WI38 (cell line): ENCODE data around the gene ZMYND8.

Source experiments
- H3K4me3 ChIP-seq: 2 replicates; pipeline ENCODE4 v1.5.1; 2011; ENCODE audit warnings: low read depth, mild to moderate bottlenecking, control low read depth, low read length
- CTCF ChIP-seq: IDR thresholded peaks from 2 replicates; pipeline ENCODE4 v1.5.1; 2012; ENCODE audit warnings: low read depth, mild to moderate bottlenecking, control low read depth, low read length

ZMYND8 gene

GRCh38 chr20:47325242-47325641 lies 31.3 kb downstream of the ZMYND8 start:
- TF ChIP-seq CTCF: no peak
- H3K4me3 ChIP-seq: no peak overlapping the region

GRCh38 chr20:47320990-47321805 lies 35.3 kb downstream of the ZMYND8 start:
- H3K4me3 ChIP-seq: no peak overlapping the region
- TF ChIP-seq CTCF: no peak

- TF ChIP-seq CTCF: no peak
- H3K4me3 ChIP-seq: no peak overlapping the region
Observed at GRCh38 chr20:47319517-47320252, 36.8 kb downstream of the ZMYND8 start.

GRCh38 chr20:47318586-47319516 lies 37.6 kb downstream of the ZMYND8 start:
- H3K4me3 ChIP-seq: peak overlapping the region; percentile 40
- no peak for TF ChIP-seq CTCF

GRCh38 chr20:47318027-47318585 lies 38.4 kb downstream of the ZMYND8 start:
- no peak for TF ChIP-seq CTCF
- peak overlapping the region; percentile 40 for H3K4me3 ChIP-seq

GRCh38 chr20:47317127-47317895 lies 39.2 kb downstream of the ZMYND8 start:
- no peak for TF ChIP-seq CTCF
- no peak overlapping the region for H3K4me3 ChIP-seq
